ENCODE data around the gene INTS7. TPM values are rescaled to one million over a fixed set of nuclear protein-coding genes. Genes with fewer than 3 reads are reported as not detected.

Gene INTS7
- total RNA-seq, 4 donors from 2014 or later = 8.5 to 26.2 (median 11.4) TPM

GRCh38 chr1:211933946-211934714 is 101.2 kb downstream of the INTS7 start:
- H3K4me1 ChIP-seq = no peaks in the 10 kb centered on the region
- DNase-seq = no peak
- H3K36me3 ChIP-seq = no peaks in the 10 kb centered on the region
- TF ChIP-seq CTCF (IDR thresholded peaks at IDR 0.05) (no peak), POLR2A (IDR thresholded peaks at IDR 0.05) (no peak)
- intact Hi-C loops (cut with DNase I; ENCODE audit: low total_unique reads) = no loop called here
- H3K9me3 ChIP-seq = no peaks in the 10 kb centered on the region
- no peak overlapping the region for H3K4me3 ChIP-seq
- no peaks in the 10 kb centered on the region for H3K27me3 ChIP-seq
- no peak overlapping the region for H3K27ac ChIP-seq

GRCh38 chr1:211932933-211933254 is 102.5 kb downstream of the INTS7 start:
- Histone ChIP-seq H3K9me3 (no peaks in the 10 kb centered on the region), H3K4me1 (no peaks in the 10 kb centered on the region), H3K4me3 (no peak overlapping the region), H3K27me3 (no peaks in the 10 kb centered on the region), H3K36me3 (no peaks in the 10 kb centered on the region), H3K27ac (no peak overlapping the region)
- no peak for TF ChIP-seq POLR2A (IDR thresholded peaks at IDR 0.05)
- no peak for TF ChIP-seq CTCF (IDR thresholded peaks at IDR 0.05)
- intact Hi-C loops (cut with DNase I; ENCODE audit: low total_unique reads) = no loop called here
- no peak for DNase-seq

- Histone ChIP-seq H3K4me1 (no peaks in the 10 kb centered on the region), H3K36me3 (no peaks in the 10 kb centered on the region), H3K9me3 (no peaks in the 10 kb centered on the region), H3K27me3 (no peaks in the 10 kb centered on the region), H3K4me3 (no peak overlapping the region), H3K27ac (no peak overlapping the region)
- no peak for TF ChIP-seq CTCF (IDR thresholded peaks at IDR 0.05)
- no peak for TF ChIP-seq POLR2A (IDR thresholded peaks at IDR 0.05)
- DNase-seq = no peak
- intact Hi-C loops (cut with DNase I; ENCODE audit: low total_unique reads) = no loop called here
These were observed 103.0 kb downstream of the INTS7 start for GRCh38 chr1:211932231-211932932.

- H3K27ac ChIP-seq = no peak overlapping the region
- no peak overlapping the region for H3K4me3 ChIP-seq
- H3K4me1 ChIP-seq = no peaks in the 10 kb centered on the region
- no peaks in the 10 kb centered on the region for H3K9me3 ChIP-seq
- intact Hi-C loops (cut with DNase I; ENCODE audit: low total_unique reads) = no loop called here
- no peaks in the 10 kb centered on the region for H3K36me3 ChIP-seq
- TF ChIP-seq CTCF (IDR thresholded peaks at IDR 0.05) (no peak), POLR2A (IDR thresholded peaks at IDR 0.05) (no peak)
- no peaks in the 10 kb centered on the region for H3K27me3 ChIP-seq
- DNase-seq = no peak
These were observed 105.7 kb downstream of the INTS7 start for GRCh38 chr1:211929683-211930082.

- no peaks in the 10 kb centered on the region for H3K9me3 ChIP-seq
- no peak overlapping the region for H3K27ac ChIP-seq
- H3K36me3 ChIP-seq = no peaks in the 10 kb centered on the region
- H3K27me3 ChIP-seq = no peaks in the 10 kb centered on the region
- no peak for DNase-seq
- H3K4me1 ChIP-seq = no peaks in the 10 kb centered on the region
- TF ChIP-seq POLR2A (IDR thresholded peaks at IDR 0.05) (no peak), CTCF (IDR thresholded peaks at IDR 0.05) (no peak)
- H3K4me3 ChIP-seq = no peak overlapping the region
- intact Hi-C loops (cut with DNase I; ENCODE audit: low total_unique reads) = no loop called here
These were observed 106.2 kb downstream of the INTS7 start for GRCh38 chr1:211928993-211929637.
